ENCODE results near the gene IL17C. TPM values are rescaled to one million over a fixed set of nuclear protein-coding genes. Genes with fewer than 3 reads are reported as not detected.

Gene IL17C
- total and polyA plus RNA-seq, 9 of the 15 experiments (the other 6 are each of a cell fraction or from before 2014, with no cell fraction given): not detected

GRCh38 chr16:88688013-88688778 lies 49.8 kb downstream of the IL17C start (continued):
- TF ChIP-seq ARHGAP35 (IDR thresholded peaks at IDR 0.05; ENCODE audit: partially characterized antibody) (peak; percentile 81), MLLT1 (IDR thresholded peaks at IDR 0.05) (peak in 1 of 2 experiments; percentile 49; a peak in 1 of 4 replicates), YY1 (IDR thresholded peaks at IDR 0.05; ENCODE audit: borderline replicate concordance in 1 of 3, control insufficient read depth in 1 of 3, extremely low read depth in 1 of 3, insufficient read depth in 3 of 3, insufficient read length in 1 of 3, insufficient replicate concordance in 2 of 3, low read depth in 1 of 3, low read length in 2 of 3) (peak in 2 of 3 experiments; percentile 45 to 71), ID3 (CRISPR knock-in tag; IDR thresholded peaks at IDR 0.05) (no peak), ID3 (tag; IDR thresholded peaks at IDR 0.05) (peak; percentile 76), SFPQ (IDR thresholded peaks at IDR 0.05; ENCODE audit: low read depth, low read length) (no peak), ZNF766 (CRISPR knock-in tag; conservative IDR thresholded peaks at IDR 0.05) (peak; percentile 60; the same call in 1 of the 2 replicates), SMARCA4 (IDR thresholded peaks at IDR 0.05) (peak; percentile 98), TOE1 (IDR thresholded peaks at IDR 0.05; ENCODE audit: borderline replicate concordance) (peak; percentile 80), TOE1 (CRISPR knock-in tag; IDR thresholded peaks at IDR 0.05; ENCODE audit: borderline replicate concordance, low read depth) (no peak), MEF2A (IDR thresholded peaks at IDR 0.05; ENCODE audit: control insufficient read depth, low read depth, low read length) (peak; percentile 99), HDGF (IDR thresholded peaks at IDR 0.05) (no peak), TCF7 (IDR thresholded peaks at IDR 0.05; ENCODE audit: borderline replicate concordance) (peak; percentile 90; the same call in 1 of the 2 replicates), XRCC4 (IDR thresholded peaks at IDR 0.05; ENCODE audit: extremely low read depth, insufficient read depth, insufficient read length) (no peak)
- TF ChIP-seq, protein P1, sequence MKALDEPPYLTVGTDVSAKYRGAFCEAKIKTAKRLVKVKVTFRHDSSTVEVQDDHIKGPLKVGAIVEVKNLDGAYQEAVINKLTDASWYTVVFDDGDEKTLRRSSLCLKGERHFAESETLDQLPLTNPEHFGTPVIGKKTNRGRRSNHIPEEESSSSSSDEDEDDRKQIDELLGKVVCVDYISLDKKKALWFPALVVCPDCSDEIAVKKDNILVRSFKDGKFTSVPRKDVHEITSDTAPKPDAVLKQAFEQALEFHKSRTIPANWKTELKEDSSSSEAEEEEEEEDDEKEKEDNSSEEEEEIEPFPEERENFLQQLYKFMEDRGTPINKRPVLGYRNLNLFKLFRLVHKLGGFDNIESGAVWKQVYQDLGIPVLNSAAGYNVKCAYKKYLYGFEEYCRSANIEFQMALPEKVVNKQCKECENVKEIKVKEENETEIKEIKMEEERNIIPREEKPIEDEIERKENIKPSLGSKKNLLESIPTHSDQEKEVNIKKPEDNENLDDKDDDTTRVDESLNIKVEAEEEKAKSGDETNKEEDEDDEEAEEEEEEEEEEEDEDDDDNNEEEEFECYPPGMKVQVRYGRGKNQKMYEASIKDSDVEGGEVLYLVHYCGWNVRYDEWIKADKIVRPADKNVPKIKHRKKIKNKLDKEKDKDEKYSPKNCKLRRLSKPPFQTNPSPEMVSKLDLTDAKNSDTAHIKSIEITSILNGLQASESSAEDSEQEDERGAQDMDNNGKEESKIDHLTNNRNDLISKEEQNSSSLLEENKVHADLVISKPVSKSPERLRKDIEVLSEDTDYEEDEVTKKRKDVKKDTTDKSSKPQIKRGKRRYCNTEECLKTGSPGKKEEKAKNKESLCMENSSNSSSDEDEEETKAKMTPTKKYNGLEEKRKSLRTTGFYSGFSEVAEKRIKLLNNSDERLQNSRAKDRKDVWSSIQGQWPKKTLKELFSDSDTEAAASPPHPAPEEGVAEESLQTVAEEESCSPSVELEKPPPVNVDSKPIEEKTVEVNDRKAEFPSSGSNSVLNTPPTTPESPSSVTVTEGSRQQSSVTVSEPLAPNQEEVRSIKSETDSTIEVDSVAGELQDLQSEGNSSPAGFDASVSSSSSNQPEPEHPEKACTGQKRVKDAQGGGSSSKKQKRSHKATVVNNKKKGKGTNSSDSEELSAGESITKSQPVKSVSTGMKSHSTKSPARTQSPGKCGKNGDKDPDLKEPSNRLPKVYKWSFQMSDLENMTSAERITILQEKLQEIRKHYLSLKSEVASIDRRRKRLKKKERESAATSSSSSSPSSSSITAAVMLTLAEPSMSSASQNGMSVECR (CRISPR knock-in tag; IDR thresholded peaks at IDR 0.05): no peak; the same call in 1 of the 2 replicates

All from K562 (cell line).